Chondrocyte (in vitro differentiated cells): ENCODE results near the gene ERG28. TPM values are rescaled to one million over a fixed set of nuclear protein-coding genes. Genes with fewer than 3 reads are reported as not detected.
"Not testable (repeated sequence)": the region's sequence is repeated elsewhere in the genome, so short reads cannot be mapped to it uniquely, and the experiment has no call there.

Source experiments
- DNase-seq: peaks from one replicate; pipeline ENCODE4 v3.0.0; 2021; ENCODE audit warnings: mixed read lengths, low spot score
- H3K27ac Mint-ChIP-seq: one replicate; pipeline ENCODE4 v1.8.0; 2021; ENCODE audit warnings: mild to moderate bottlenecking, moderate library complexity, mixed read lengths; ENCODE audit not compliant: unreplicated experiment
- H3K27me3 Mint-ChIP-seq: 2 replicates; pipeline ENCODE4 v1.8.0; 2021; ENCODE audit warnings: low read depth, mixed read lengths
- H3K36me3 Mint-ChIP-seq: 2 replicates; pipeline ENCODE4 v1.8.0; 2021; ENCODE audit warnings: low read depth, mixed read lengths
- H3K4me1 Mint-ChIP-seq: 2 replicates; pipeline ENCODE4 v1.8.0; 2021; ENCODE audit warnings: low read depth, mild to moderate bottlenecking, mixed read lengths
- H3K4me3 Mint-ChIP-seq: one replicate; pipeline ENCODE4 v1.8.0; 2021; ENCODE audit warnings: mild to moderate bottlenecking, moderate library complexity, mixed read lengths; ENCODE audit not compliant: unreplicated experiment
- H3K9me3 Mint-ChIP-seq: 2 replicates; pipeline ENCODE4 v1.8.0; 2021; ENCODE audit warnings: low read depth, mixed read lengths
- CTCF ChIP-seq: fragments of 200-600 bp; sonication (generic); IDR thresholded peaks from 2 replicates; pipeline ENCODE4 v1.5.0; 2021; ENCODE audit warnings: antibody characterized with exemption, mild to moderate bottlenecking, moderate library complexity
- total RNA-seq: library from RNA; stranded (reverse); gene quantifications from 3 replicates; pipeline ENCODE4 v1.2.1, GENCODE V29; 2021

ERG28 gene
- total RNA-seq, 1 donor from 2014 or later = 16.7 TPM

- Mint-ChIP-seq H3K27me3 (peaks cover 13% of the 10 kb centered on the region), H3K9me3 (peaks cover 4% of the 10 kb centered on the region), H3K4me3 (no peak overlapping the region), H3K4me1 (peaks cover 9% of the 10 kb centered on the region), H3K36me3 (no peaks in the 10 kb centered on the region), H3K27ac (no peak overlapping the region)
- TF ChIP-seq CTCF = no peak
- no peak for DNase-seq
These were observed 58.2 kb downstream of the ERG28 start for GRCh38 chr14:75602503-75602902.

GRCh38 chr14:75601061-75601460 lies 59.6 kb downstream of the ERG28 start:
- not testable (repeated sequence) for H3K9me3 Mint-ChIP-seq, H3K4me3 Mint-ChIP-seq, H3K4me1 Mint-ChIP-seq, H3K36me3 Mint-ChIP-seq, H3K27ac Mint-ChIP-seq, DNase-seq
- peaks cover 15% of the 10 kb centered on the region for H3K27me3 Mint-ChIP-seq

- H3K36me3 Mint-ChIP-seq, H3K4me1 Mint-ChIP-seq, DNase-seq, H3K27ac Mint-ChIP-seq, H3K9me3 Mint-ChIP-seq, H3K4me3 Mint-ChIP-seq: not testable (repeated sequence)
- H3K27me3 Mint-ChIP-seq = peaks cover 16% of the 10 kb centered on the region
These were observed 60.6 kb downstream of the ERG28 start for GRCh38 chr14:75600100-75600499.

Other genes with a start within 250 kb of the ERG28 start
- 25.9 to 78.0 TPM (median 72.2 TPM) in 3 replicates for gene JDP2, start 232.9 kb downstream of the ERG28 start, total RNA-seq
- gene BATF, start 138.4 kb downstream of the ERG28 start, total RNA-seq = not detected in 3 replicates
- 1.4 to 1.7 TPM (median 1.7 TPM) in 3 replicates for gene FLVCR2, start 82.3 kb downstream of the ERG28 start, total RNA-seq
- gene TTLL5, start 370 bp upstream of the ERG28 start, total RNA-seq = 22.1 to 39.2 TPM (median 28.4 TPM) in 3 replicates